ENCODE results near the gene THSD7A. TPM values are rescaled to one million over a fixed set of nuclear protein-coding genes. Genes with fewer than 3 reads are reported as not detected.

THSD7A gene
- total and polyA plus RNA-seq, 2 of the 4 experiments (the other 2 are of a cell fraction) = 0.02 to 0.18 TPM

GRCh38 chr7:11881680-11882079, 49.7 kb upstream of the THSD7A start:
- Histone ChIP-seq H2BK15ac (ENCODE audit: low read depth, low read length) (no peak overlapping the region), H2AK9ac (replicated peaks; ENCODE audit: low read depth, low read length, poor library complexity) (no peak overlapping the region), H2BK5ac (ENCODE audit: low read depth, low read length, poor library complexity, severe bottlenecking) (no peak overlapping the region), H2BK120ac (ENCODE audit: low read depth, low read length) (no peak overlapping the region), H3K4me1 (ENCODE audit: control insufficient read depth, insufficient read depth, low read length) (no peaks in the 10 kb centered on the region), H2AK5ac (ENCODE audit: low read depth, low read length) (no peak overlapping the region), H3K56ac (ENCODE audit: extremely low read depth, insufficient read depth, low read length) (no peak overlapping the region), H3K23ac (ENCODE audit: low read depth, low read length) (no peak overlapping the region), H3K4me2 (ENCODE audit: low read depth, low read length) (no peak overlapping the region), H3K36me3 (ENCODE audit: control insufficient read depth, insufficient read depth, low read length) (no peaks in the 10 kb centered on the region), H3K9me3 (ENCODE audit: control insufficient read depth, insufficient read depth, low read length) (no peaks in the 10 kb centered on the region), H4K91ac (ENCODE audit: insufficient read depth, low read depth, low read length) (no peak overlapping the region), H3K27ac (ENCODE audit: insufficient read depth, low read length) (no peak overlapping the region), H3K4me3 (ENCODE audit: insufficient read depth, low read depth, low read length) (no peak overlapping the region), H3K4ac (ENCODE audit: low read depth, low read length) (no peak overlapping the region), H3K9ac (ENCODE audit: low read depth, low read length) (no peak overlapping the region), H4K8ac (ENCODE audit: low read depth in 2 of 2, low read length in 2 of 2) (no peak overlapping the region), H2AFZ (replicated peaks; ENCODE audit: low read length, poor library complexity) (no peak overlapping the region), H3K27me3 (ENCODE audit: control insufficient read depth, insufficient read depth, low read length) (no peaks in the 10 kb centered on the region), H3K79me1 (ENCODE audit: low read depth in 1 of 2, low read length in 2 of 2) (no peaks in the 10 kb centered on the region), H2BK20ac (ENCODE audit: low read depth, low read length) (no peak overlapping the region), H3K14ac (replicated peaks; ENCODE audit: low read depth, low read length) (no peak overlapping the region), H3K9me1 (ENCODE audit: insufficient read depth, low read length) (no peaks in the 10 kb centered on the region), H4K5ac (ENCODE audit: low read depth, low read length) (no peak overlapping the region), H4K20me1 (ENCODE audit: insufficient read depth, low read length) (no peaks in the 10 kb centered on the region), H3K18ac (ENCODE audit: low read depth, low read length) (no peak overlapping the region)
- DNase-seq = no peak
- ChIA-PET POLR2A (ENCODE audit: unreplicated experiment) (no interaction called here), CTCF (no interaction called here)
- in situ Hi-C loops (cut with MboI; ENCODE audit: low sequenced_read_pairs) = no loop called here
- ATAC-seq (ENCODE audit: low read depth) = no peak
- BruUV-seq (replicated peaks) = no TSS peak
- intact Hi-C loops (cut with micrococcal nuclease) = no loop called here
- TF ChIP-seq MXI1 (IDR thresholded peaks at IDR 0.05; ENCODE audit: borderline replicate concordance, low read depth, low read length) (no peak), MAFK (IDR thresholded peaks at IDR 0.05; ENCODE audit: low read depth, low read length) (peak; percentile 35; the same call in 1 of the 2 replicates)
- no CpG with 5 or more reads among the region's 5 CpGs for WGBS, 2 experiments (ENCODE audit: extremely low coverage in 2 of 2, insufficient read length in 1 of 2)
- dilution Hi-C loops (cut with HindIII; ENCODE audit: low sequenced_read_pairs, unreplicated experiment) = no loop called here

Data from IMR-90 (cell line).